Colonic mucosa (tissue), 4 donors: Measurements from ENCODE around the gene MMEL1. TPM values are rescaled to one million over a fixed set of nuclear protein-coding genes. Genes with fewer than 3 reads are reported as not detected.

Source experiments
- DNase-seq: peaks from one replicate; pipeline ENCODE4 v3.0.0-alpha.2; 2020
- H3K27ac ChIP-seq: fragments of 200-600 bp; one replicate; pipeline ENCODE4 v1.8.0; 2021
- H3K27me3 ChIP-seq: fragments of 200-600 bp; one replicate; pipeline ENCODE4 v1.8.0; 2021
- H3K36me3 ChIP-seq: fragments of 200-600 bp; one replicate; pipeline ENCODE4 v1.8.0; 2021
- H3K4me1 ChIP-seq: fragments of 200-600 bp; one replicate; pipeline ENCODE4 v1.8.0; 2021; ENCODE audit warnings: mild to moderate bottlenecking
- H3K4me3 ChIP-seq: fragments of 200-600 bp; one replicate; pipeline ENCODE4 v1.8.0; 2021
- H3K9ac ChIP-seq, 2 donors: one replicate each; pipeline ENCODE4 v1.7.0; 2013; ENCODE audit warnings: control low read depth in 2 of 2, low read depth in 2 of 2, low read length in 2 of 2
- H3K9me3 ChIP-seq: fragments of 200-600 bp; one replicate; pipeline ENCODE4 v1.8.0; 2021
- CTCF ChIP-seq: fragments of 200-600 bp; IDR thresholded peaks from one replicate; pipeline ENCODE4 v1.8.0; 2022; ENCODE audit warnings: antibody characterized with exemption, mild to moderate bottlenecking
- intact Hi-C: fragments of 100-400 bp; cut with DNase I; formaldehyde crosslinking; loops from one replicate; pipeline ENCODE4 v1.14.1; 2022
- total RNA-seq, 2 donors: library from RNA; stranded (reverse); fragmentation: NEBNext Ultra II Directional in 1 of 2; extraction: Animal tissue kit (Norgen Biotek cat#: 25700) in 1 of 2; gene quantifications; one replicate each; pipeline ENCODE4 v1.2.1, GENCODE V29; 2021
- donor health status: healthy.
- donor health status: DM: no; HTN: no; CAD: no.
- donor health status: DM: no; HTN: no; CAD: no.

MMEL1 gene
- total RNA-seq, 2 donors from 2014 or later, result 11.4 to 13.9 TPM

GRCh38 chr1:2589431-2590232, 43.2 kb downstream of the MMEL1 start:
- Histone ChIP-seq H3K9ac (no peak overlapping the region), H3K4me3 (no peak overlapping the region), H3K36me3 (no peaks in the 10 kb centered on the region), H3K27ac (no peak overlapping the region), H3K27me3 (no peaks in the 10 kb centered on the region), H3K4me1 (peaks cover 12% of the 10 kb centered on the region), H3K9me3 (no peaks in the 10 kb centered on the region)
- intact Hi-C loops, result loop anchor here (10.0 kb wide), 1 partner anchor 55 kb away; no protein-coding TSS in a partner anchor
- no peak for DNase-seq
- no peak for TF ChIP-seq CTCF

- Histone ChIP-seq H3K27ac (no peak overlapping the region), H3K4me3 (no peak overlapping the region), H3K9ac (peak overlapping the region in 1 of 2 donors; percentile 24), H3K4me1 (peaks cover 12% of the 10 kb centered on the region), H3K9me3 (no peaks in the 10 kb centered on the region), H3K27me3 (no peaks in the 10 kb centered on the region), H3K36me3 (no peaks in the 10 kb centered on the region)
- intact Hi-C loops, result no loop called here
- no peak for DNase-seq
- no peak for TF ChIP-seq CTCF
Measured at GRCh38 chr1:2588661-2589430, 44.0 kb downstream of the MMEL1 start.

- Histone ChIP-seq H3K27me3 (no peaks in the 10 kb centered on the region), H3K27ac (no peak overlapping the region), H3K9me3 (no peaks in the 10 kb centered on the region), H3K36me3 (no peaks in the 10 kb centered on the region), H3K4me1 (peaks cover 12% of the 10 kb centered on the region), H3K4me3 (peak overlapping the region; percentile 88), H3K9ac (peak overlapping the region; percentile 86)
- TF ChIP-seq CTCF, result no peak
- DNase-seq, result no peak
- intact Hi-C loops, result no loop called here
Measured at GRCh38 chr1:2587860-2588571, 44.8 kb downstream of the MMEL1 start.

GRCh38 chr1:2587071-2587859, 45.6 kb downstream of the MMEL1 start:
- peak; percentile 53 for DNase-seq
- H3K9me3 ChIP-seq, result no peaks in the 10 kb centered on the region
- intact Hi-C loops, result no loop called here
- TF ChIP-seq CTCF, result no peak
- H3K36me3 ChIP-seq, result no peaks in the 10 kb centered on the region
- H3K9ac ChIP-seq, result peak overlapping the region; percentile 86
- H3K27me3 ChIP-seq, result no peaks in the 10 kb centered on the region
- H3K4me1 ChIP-seq, result peaks cover 12% of the 10 kb centered on the region
- H3K27ac ChIP-seq, result peak overlapping the region; percentile 98
- H3K4me3 ChIP-seq, result peak overlapping the region; percentile 88
